Measurements from ENCODE around the gene ADIPOR2. TPM values are rescaled to one million over a fixed set of nuclear protein-coding genes. Genes with fewer than 3 reads are reported as not detected.

Gene ADIPOR2
- total RNA-seq, 2 experiments from 2014 or later, result 24.7 to 51.1 TPM

- H4K20me1 ChIP-seq (ENCODE audit: insufficient read depth, low read length), result no peaks in the 10 kb centered on the region
- H3K36me3 ChIP-seq (ENCODE audit: insufficient read depth, low read length), result no peaks in the 10 kb centered on the region
- H3K27ac ChIP-seq (ENCODE audit: low read depth, low read length, poor library complexity, severe bottlenecking), result no peak overlapping the region
- no peaks in the 10 kb centered on the region for H3K9me2 ChIP-seq (ENCODE audit: insufficient read depth, low read length)
- H2AFZ ChIP-seq (ENCODE audit: low read length), result no peak overlapping the region
- ChIA-PET POLR2A (interaction anchor here (0.8 kb wide), 1 partner anchor 61 kb away, joined by 3 read pairs; no protein-coding TSS in a partner anchor), CTCF (ENCODE audit: unreplicated experiment) (no interaction called here)
- H3K9me3 ChIP-seq (ENCODE audit: low read length), result no peaks in the 10 kb centered on the region
- no peak overlapping the region for H3K4me2 ChIP-seq (ENCODE audit: low read length)
- BruUV-seq (replicated peaks), result no TSS peak
- H3K4me3 ChIP-seq (ENCODE audit: low read depth, low read length, poor library complexity, severe bottlenecking), result no peak overlapping the region
- H3K4me1 ChIP-seq (ENCODE audit: insufficient read depth, low read length, poor library complexity, severe bottlenecking), result no peaks in the 10 kb centered on the region
- intact Hi-C loops (cut with micrococcal nuclease; ENCODE audit: unreplicated experiment), result no loop called here
- DNase-seq (ENCODE audit: low spot score), result no peak
- H3K79me2 ChIP-seq (ENCODE audit: insufficient read depth, low read depth, low read length), result no peaks in the 10 kb centered on the region
- TF ChIP-seq CTCF (conservative IDR thresholded peaks at IDR 0.05; ENCODE audit: low read length) (no peak), EZH2phosphoT487 (IDR thresholded peaks at IDR 0.05; ENCODE audit: borderline replicate concordance, low read depth, low read length) (no peak)
Measured at GRCh38 chr12:1815108-1815507, 124.2 kb downstream of the ADIPOR2 start.

GRCh38 chr12:1815814-1816729, 125.2 kb downstream of the ADIPOR2 start:
- Histone ChIP-seq H3K9me2 (ENCODE audit: insufficient read depth, low read length) (no peaks in the 10 kb centered on the region), H3K9me3 (ENCODE audit: low read length) (no peaks in the 10 kb centered on the region), H2AFZ (ENCODE audit: low read length) (no peak overlapping the region), H3K4me1 (ENCODE audit: insufficient read depth, low read length, poor library complexity, severe bottlenecking) (no peaks in the 10 kb centered on the region), H3K36me3 (ENCODE audit: insufficient read depth, low read length) (no peaks in the 10 kb centered on the region), H3K79me2 (ENCODE audit: insufficient read depth, low read depth, low read length) (no peaks in the 10 kb centered on the region), H3K4me3 (ENCODE audit: low read depth, low read length, poor library complexity, severe bottlenecking) (no peak overlapping the region), H3K27ac (ENCODE audit: low read depth, low read length, poor library complexity, severe bottlenecking) (no peak overlapping the region), H4K20me1 (ENCODE audit: insufficient read depth, low read length) (no peaks in the 10 kb centered on the region), H3K4me2 (ENCODE audit: low read length) (no peak overlapping the region)
- ChIA-PET POLR2A (interaction anchor here (0.8 kb wide), 1 partner anchor 60 kb away, joined by 3 read pairs; no protein-coding TSS in a partner anchor), CTCF (ENCODE audit: unreplicated experiment) (no interaction called here)
- TF ChIP-seq EZH2phosphoT487 (IDR thresholded peaks at IDR 0.05; ENCODE audit: borderline replicate concordance, low read depth, low read length) (no peak), CTCF (conservative IDR thresholded peaks at IDR 0.05; ENCODE audit: low read length) (no peak)
- no peak for DNase-seq (ENCODE audit: low spot score)
- intact Hi-C loops (cut with micrococcal nuclease; ENCODE audit: unreplicated experiment), result no loop called here
- no TSS peak for BruUV-seq (replicated peaks)
